GM13977 (cell line): ENCODE results near the gene RAD51.

Experiments
- DNase-seq: peaks from one replicate; pipeline ENCODE4 v3.0.0; 2012; ENCODE audit warnings: low spot score
- in situ Hi-C: fragments of 300-500 bp; cut with MboI; formaldehyde crosslinking; loops from one replicate; pipeline ENCODE4 v1.12.0; 2022; ENCODE audit warnings: low sequenced_read_pairs, low pct_unique_long_range_greater_than_20kb, mixed read lengths, inconsistent platforms; ENCODE audit not compliant: unreplicated experiment
- TF ChIP-seq, protein P1 (sequence below): IDR thresholded peaks from 2 replicates; pipeline ENCODE4 v1.5.1; 2012; ENCODE audit warnings: mild to moderate bottlenecking, control low read depth; ENCODE audit not compliant: insufficient read depth; ENCODE audit errors: extremely low read depth, missing control alignments

Gene RAD51

DNA sequence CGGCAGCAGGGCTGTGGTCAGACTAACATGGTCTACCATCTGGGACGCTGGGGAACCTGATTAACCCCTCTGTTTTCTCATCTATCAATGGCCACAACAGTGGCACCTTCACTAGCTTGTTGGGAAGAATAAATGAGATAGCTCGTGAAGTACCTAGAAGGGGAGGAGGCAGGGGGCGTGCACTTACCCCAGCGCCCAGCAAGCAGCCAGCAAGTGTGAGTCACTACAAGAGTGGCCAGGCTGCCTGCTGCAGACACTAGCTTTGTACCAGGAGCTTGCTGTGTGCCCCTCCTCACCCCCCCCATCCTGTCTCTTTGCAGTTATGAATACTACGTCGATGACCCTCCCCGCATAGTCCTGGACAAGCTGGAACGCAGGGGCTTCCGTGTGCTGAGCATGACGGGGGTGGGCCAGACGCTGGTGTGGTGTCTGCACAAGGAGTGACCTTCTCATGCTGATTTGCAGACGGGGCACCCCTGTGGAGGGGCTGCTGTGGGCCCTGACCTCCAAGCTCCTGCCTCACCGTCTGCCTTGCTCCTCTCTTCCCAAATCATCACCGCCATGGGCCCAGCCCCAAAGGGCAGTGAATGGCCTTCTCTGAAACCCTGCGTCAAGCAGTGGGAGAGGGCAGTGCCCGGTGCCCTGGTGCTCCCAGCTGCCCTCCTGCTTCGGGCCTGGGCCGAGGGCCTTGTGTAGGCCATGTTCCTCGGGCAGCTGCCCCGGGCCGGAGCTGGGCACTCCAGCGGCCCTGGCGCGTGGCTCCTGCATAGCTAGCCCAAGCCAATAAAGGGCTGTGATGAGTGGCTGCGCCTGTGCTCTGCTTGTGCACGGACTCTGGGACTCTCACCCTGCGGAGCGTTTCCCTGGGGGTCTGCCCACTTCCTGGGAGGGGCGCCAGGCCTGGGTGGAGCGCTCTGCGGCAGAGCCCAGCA, 72.2 kb downstream of the RAD51 start:
- in situ Hi-C loops, result no loop called here

DNA sequence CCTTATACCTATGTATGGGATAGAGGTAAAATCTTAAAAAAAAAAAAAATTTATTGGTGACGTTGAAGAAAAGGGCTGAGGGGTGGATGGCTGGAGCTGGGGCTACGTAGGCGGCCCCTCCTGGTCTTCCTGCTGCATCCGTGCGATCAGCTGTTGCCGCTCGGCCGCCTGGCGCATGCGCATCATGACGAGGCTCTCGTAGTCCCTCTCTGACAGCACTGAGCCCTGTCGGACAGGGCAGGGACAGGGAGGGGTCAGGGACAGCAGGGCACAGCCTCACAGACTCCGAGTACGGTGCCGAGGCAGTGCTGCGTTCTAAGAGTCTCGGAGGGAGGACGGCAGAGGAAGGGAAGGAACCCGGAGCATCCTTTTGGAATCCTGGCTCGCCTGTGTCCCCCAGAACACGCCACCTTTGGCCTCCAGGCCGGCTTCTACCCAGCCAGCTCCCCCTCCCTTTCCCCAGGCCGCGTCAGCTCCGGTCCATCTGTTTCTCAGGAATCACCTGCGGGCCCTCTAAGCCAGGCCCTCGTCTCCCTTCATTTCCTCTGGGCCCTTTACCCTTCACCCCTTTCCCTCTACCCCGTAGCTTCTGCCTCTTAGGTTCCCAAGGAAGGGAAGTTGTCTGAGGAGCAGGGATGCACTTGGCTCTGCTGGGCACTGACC, 73.0 kb downstream of the RAD51 start:
- no peak for DNase-seq
- TF ChIP-seq, protein P1, sequence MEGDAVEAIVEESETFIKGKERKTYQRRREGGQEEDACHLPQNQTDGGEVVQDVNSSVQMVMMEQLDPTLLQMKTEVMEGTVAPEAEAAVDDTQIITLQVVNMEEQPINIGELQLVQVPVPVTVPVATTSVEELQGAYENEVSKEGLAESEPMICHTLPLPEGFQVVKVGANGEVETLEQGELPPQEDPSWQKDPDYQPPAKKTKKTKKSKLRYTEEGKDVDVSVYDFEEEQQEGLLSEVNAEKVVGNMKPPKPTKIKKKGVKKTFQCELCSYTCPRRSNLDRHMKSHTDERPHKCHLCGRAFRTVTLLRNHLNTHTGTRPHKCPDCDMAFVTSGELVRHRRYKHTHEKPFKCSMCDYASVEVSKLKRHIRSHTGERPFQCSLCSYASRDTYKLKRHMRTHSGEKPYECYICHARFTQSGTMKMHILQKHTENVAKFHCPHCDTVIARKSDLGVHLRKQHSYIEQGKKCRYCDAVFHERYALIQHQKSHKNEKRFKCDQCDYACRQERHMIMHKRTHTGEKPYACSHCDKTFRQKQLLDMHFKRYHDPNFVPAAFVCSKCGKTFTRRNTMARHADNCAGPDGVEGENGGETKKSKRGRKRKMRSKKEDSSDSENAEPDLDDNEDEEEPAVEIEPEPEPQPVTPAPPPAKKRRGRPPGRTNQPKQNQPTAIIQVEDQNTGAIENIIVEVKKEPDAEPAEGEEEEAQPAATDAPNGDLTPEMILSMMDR, result no peak
- in situ Hi-C loops, result no loop called here

More for the DNA sequence above, 72.2 kb downstream of the RAD51 start:
- no peak for DNase-seq
- TF ChIP-seq, protein P1, result no peak

DNA sequence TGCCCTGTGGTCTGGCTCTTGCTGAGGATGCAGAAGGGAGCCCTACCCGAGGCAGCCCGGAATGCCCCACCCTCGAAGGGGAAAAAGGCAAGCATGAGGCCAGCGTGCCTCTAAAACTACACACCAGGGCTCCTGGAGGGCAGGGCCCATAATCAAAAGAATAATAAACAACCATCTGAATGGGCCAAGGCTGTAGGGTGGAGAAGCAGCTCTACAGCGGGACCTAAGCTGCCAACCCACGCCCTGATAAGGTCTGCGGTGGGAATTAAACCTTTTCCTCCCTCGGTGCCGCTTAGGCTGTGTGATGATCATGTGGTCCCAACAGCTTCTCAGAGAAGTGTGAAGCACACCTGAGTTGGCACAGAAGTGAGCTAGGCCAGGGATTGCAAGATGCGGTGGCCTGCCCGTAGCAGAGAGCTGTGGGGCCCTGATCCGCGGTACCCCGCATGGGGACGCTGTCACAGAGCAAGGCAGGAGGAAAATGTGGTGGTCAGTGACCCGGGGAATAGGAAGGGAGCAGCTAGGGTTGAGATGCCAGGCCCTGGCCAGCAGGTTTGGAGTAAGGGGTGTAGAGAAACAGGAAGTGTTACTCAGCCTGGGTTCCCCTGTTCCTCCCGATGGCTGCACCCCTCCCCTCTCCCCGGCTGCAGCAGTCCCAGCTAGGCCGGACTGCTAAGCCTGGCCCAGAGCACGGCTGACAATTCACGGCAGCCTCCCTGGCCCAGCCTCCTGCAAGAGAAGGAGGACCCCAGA, 73.7 kb downstream of the RAD51 start:
- peak; percentile 71 for DNase-seq
- in situ Hi-C loops, result no loop called here
- TF ChIP-seq, protein P1, result peak; percentile 9

DNA sequence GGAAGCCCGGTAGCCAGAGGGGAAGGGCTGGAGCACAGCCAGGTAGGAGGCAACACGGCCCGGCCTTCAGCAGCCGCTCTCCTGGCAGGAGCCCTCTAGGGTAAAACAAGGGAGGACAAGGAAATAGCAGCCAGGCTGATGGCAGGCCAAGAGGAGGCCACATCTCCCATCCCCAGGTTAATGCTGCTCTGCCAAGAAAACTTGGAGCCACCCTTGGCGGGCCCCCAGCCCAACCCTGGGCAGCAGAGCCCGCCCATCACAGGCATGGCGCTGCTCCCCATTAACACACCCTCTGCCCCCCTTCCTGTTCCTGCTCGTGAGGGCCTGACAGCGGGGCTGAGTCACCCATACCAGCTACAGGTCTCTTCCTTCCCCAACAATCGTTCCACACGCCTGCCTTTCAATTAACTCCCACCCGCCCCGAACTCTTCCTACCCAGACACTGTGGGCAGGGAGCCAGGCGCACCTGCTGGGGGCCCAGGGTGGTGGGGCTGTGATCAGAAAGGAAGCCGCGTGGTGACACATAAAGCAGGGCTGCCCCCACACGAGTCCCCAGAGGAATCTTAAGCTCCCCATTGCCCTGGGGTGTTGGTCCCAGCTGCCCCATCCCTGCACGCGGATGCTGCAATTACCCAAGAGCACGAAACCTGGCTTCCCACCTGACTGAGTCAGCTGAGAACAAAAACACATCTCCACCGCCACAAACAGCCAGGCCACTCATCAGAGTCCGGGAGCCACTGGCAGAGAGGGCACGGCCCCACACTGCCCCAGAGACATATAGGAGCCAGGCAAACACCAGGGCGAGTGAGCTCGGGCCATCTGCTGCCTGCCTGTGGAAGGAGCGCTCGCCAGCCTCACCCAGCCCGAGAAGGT, 74.5 kb downstream of the RAD51 start, which contains the start of gene C15orf62:
Gene C15orf62, plus strand, starts transcription at position 707 of the 873 bp plus-strand sequence. CDS start 516 bp downstream, outside the sequence.
- DNase-seq, result peak; percentile 81
- in situ Hi-C loops, result no loop called here
- TF ChIP-seq, protein P1, result no peak

DNA sequence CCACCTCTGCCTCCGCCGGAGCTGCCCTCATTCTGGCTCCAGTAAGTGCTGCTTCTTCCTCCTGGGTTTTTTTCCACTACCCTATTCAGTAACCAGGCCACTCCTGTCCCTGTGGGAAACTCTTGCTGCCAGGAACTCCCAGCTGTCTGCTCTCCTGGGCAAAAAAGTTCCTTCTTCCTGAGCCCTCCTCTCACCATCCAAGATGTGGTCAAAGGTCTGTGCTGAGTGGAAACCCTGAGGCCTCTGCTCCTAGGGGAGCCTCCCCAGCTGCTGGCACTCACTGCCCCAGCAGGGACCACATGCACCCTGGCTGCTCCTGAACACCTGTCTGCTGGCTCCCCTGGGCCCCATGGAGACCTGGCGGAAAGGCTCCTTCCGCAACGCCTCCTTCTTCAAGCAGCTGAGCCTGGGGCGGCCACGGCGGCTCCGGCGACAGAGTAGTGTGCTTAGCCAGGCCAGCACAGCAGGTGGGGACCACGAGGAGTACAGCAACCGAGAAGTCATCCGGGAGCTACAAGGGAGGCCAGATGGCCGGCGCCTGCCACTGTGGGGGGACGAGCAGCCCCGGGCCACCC, 75.3 kb downstream of the RAD51 start:
- in situ Hi-C loops, result no loop called here
- DNase-seq, result peak; percentile 38
- TF ChIP-seq, protein P1, result no peak
